Measurements from ENCODE around the gene C3orf22.

The C3orf22 gene

GRCh38 chr3:126527455-126528211 lies 31.1 kb downstream of the C3orf22 start:
- DNase-seq (ENCODE audit: low read depth in 2 of 2), result no peak

- DNase-seq (ENCODE audit: low read depth in 2 of 2), result no peak
These were observed 31.7 kb downstream of the C3orf22 start for GRCh38 chr3:126527006-126527405.

GRCh38 chr3:126526668-126527005 lies 32.1 kb downstream of the C3orf22 start:
- no peak for DNase-seq (ENCODE audit: low read depth in 2 of 2)

GRCh38 chr3:126525853-126526667 lies 32.7 kb downstream of the C3orf22 start:
- no peak for DNase-seq (ENCODE audit: low read depth in 2 of 2)

- no peak for DNase-seq (ENCODE audit: low read depth in 2 of 2)
These were observed 33.5 kb downstream of the C3orf22 start for GRCh38 chr3:126525091-126525852.

- no peak for DNase-seq (ENCODE audit: low read depth in 2 of 2)
These were observed 34.2 kb downstream of the C3orf22 start for GRCh38 chr3:126524429-126524988.

GRCh38 chr3:126523745-126524428 lies 34.8 kb downstream of the C3orf22 start, which contains the start of gene CHST13:
Gene CHST13, plus strand, starts transcription at chr3:126524155. Its CDS starts 178 bp downstream, at chr3:126524333.
- DNase-seq (ENCODE audit: low read depth in 2 of 2), result no peak

GRCh38 chr3:126522363-126522788 lies 36.4 kb downstream of the C3orf22 start:
- DNase-seq (ENCODE audit: low read depth in 2 of 2), result peak; percentile 8 to 19

- no peak for DNase-seq (ENCODE audit: low read depth in 2 of 2)
These were observed 37.4 kb downstream of the C3orf22 start for GRCh38 chr3:126521122-126521891.

GRCh38 chr3:126519506-126520455 lies 39.0 kb downstream of the C3orf22 start:
- DNase-seq (ENCODE audit: low read depth in 2 of 2), result no peak

- DNase-seq (ENCODE audit: low read depth in 2 of 2), result no peak
These were observed 40.0 kb downstream of the C3orf22 start for GRCh38 chr3:126518779-126519177.

- DNase-seq (ENCODE audit: low read depth in 2 of 2), result no peak
These were observed 40.5 kb downstream of the C3orf22 start for GRCh38 chr3:126517986-126518778.

- no peak for DNase-seq (ENCODE audit: low read depth in 2 of 2)
These were observed 41.3 kb downstream of the C3orf22 start, which contains the start of gene UROC1 for GRCh38 chr3:126517291-126517951. Gene UROC1, minus strand, starts transcription at chr3:126517773. Its CDS starts 54 bp downstream, at chr3:126517719.

- DNase-seq (ENCODE audit: low read depth in 2 of 2), result no peak
These were observed 41.8 kb downstream of the C3orf22 start for GRCh38 chr3:126516936-126517290.

- no peak for DNase-seq (ENCODE audit: low read depth in 2 of 2)
These were observed 42.4 kb downstream of the C3orf22 start for GRCh38 chr3:126516152-126516935.

GRCh38 chr3:126515066-126515706 lies 43.5 kb downstream of the C3orf22 start:
- DNase-seq (ENCODE audit: low read depth in 2 of 2), result no peak

- no peak for DNase-seq (ENCODE audit: low read depth in 2 of 2)
These were observed 44.6 kb downstream of the C3orf22 start for GRCh38 chr3:126514161-126514560.

Data from stimulated activated CD8-positive, alpha-beta memory T cell treated with anti-CD3 and anti-CD28 coated beads, Interleukin-2, amount 100 ng/mL, for 1 hour (primary cell).